GM18499 (cell line): ENCODE data around the gene SEPHS2.
"Not testable (repeated sequence)": the region's sequence is repeated elsewhere in the genome, so short reads cannot be mapped to it uniquely, and the experiment has no call there.

Experiments
- ATAC-seq: cut with Tn5 transposase; IDR thresholded peaks from one replicate; pipeline ENCODE4 v1.9.1; 2021; ENCODE audit warnings: moderate number of reproducible peaks; ENCODE audit not compliant: insufficient read depth, unreplicated experiment

The SEPHS2 gene, protein sequence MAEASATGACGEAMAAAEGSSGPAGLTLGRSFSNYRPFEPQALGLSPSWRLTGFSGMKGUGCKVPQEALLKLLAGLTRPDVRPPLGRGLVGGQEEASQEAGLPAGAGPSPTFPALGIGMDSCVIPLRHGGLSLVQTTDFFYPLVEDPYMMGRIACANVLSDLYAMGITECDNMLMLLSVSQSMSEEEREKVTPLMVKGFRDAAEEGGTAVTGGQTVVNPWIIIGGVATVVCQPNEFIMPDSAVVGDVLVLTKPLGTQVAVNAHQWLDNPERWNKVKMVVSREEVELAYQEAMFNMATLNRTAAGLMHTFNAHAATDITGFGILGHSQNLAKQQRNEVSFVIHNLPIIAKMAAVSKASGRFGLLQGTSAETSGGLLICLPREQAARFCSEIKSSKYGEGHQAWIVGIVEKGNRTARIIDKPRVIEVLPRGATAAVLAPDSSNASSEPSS

GRCh38 chr16:30445408-30446202 is at the start of gene SEPHS2:
SEPHS2 (minus strand) TSS chr16:30445874; CDS start chr16:30445727, 147 bp downstream.
- ATAC-seq: peak; percentile 80

DNA sequence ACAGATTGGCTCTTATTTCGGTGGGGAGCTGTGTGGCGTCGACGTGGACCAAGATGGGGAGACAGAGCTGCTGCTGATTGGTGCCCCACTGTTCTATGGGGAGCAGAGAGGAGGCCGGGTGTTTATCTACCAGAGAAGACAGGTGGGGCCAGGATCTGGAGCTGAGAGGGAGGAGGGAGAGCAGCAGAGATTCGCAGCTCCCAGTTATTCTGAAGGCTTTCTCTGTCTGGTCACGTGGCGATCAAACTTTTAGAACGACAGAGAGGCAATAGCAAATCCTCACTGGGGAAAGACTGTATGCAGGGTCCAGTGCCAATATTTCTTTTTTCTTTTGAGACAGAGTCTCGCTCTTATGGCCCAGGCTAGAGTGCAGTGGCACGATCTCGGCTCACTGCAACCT is 49.0 kb upstream of the SEPHS2 start:
- ATAC-seq: no peak

GRCh38 chr16:30493941-30494488 is 48.3 kb upstream of the SEPHS2 start:
- no peak for ATAC-seq

- no peak for ATAC-seq
Measured at GRCh38 chr16:30491744-30492308, 46.2 kb upstream of the SEPHS2 start.

DNA sequence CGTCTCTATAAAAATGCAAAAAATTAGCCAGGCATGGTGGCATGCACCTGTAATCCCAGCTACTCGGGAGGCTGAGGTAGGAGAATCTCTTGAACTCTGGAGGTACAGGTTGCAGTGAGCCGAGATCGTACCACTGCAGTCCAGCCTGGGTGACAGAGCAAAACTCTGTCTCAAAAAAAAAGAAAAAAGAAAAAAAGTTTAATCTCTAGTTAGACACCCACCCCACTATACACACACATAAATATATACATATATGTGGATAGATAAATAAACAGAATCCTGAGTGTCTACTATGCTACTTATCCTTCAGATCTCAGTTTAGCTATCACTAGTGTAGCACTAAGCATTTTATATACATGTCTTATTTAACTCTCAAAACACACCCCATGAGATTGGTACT is 45.6 kb upstream of the SEPHS2 start:
- ATAC-seq: no peak

DNA sequence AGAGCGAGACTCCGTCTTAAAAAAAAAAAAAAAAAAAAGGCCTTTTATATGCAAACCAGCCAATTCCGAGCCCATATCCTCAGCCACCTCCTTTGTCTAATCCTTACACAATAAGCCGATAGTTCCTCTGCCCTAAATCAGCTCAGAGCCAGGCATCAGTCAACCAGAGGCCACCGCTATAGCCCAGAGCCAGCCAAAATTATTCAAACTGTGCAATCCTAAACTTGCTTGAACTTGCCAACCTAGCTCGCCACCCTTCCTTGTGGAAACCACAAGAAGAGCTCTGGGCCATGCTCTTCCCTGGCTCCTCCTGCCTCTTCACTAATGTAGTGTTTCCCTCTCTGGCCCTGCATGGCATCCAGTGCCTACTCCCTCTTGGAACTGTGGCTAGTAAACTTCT is 44.5 kb upstream of the SEPHS2 start:
- no peak for ATAC-seq

DNA sequence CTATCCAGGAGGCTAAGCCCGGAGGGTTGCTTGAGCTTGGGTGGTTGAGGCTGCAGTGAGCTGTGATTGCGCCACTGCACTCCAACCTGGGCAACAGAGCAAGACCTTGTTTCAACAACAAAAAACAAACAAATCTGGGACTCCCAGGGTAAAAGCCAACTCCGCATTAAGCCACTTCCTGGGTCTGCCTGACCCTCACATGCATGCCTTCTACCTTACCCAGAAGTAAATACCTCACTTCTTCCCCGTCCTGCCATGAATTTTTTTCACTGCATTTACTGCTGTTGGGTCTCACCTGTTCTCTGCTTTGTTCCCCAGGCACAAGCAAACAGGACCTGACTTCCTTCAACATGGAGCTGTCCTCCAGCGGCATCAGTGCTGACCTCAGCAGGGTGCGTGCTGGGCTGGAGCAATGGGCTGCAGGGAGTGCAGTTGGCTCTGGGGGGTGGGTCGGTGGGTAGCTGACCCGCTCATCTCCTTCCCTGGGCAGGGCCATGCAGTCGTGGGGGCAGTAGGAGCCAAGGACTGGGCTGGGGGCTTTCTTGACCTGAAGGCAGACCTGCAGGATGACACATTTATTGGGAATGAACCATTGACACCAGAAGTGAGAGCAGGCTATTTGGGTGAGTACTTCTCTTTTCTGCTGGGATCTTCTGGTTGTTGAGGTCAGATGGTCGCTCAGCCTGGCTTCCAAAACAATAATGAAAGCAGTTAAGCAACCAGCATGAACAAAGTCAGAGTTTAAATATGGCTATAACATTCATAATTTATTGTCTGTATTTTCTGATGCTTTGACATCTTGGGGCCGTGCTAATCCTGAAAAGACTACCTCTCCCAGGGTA is 43.3 kb upstream of the SEPHS2 start:
- no peak for ATAC-seq

GRCh38 chr16:30485818-30486436 is 40.3 kb upstream of the SEPHS2 start:
- no peak for ATAC-seq

DNA sequence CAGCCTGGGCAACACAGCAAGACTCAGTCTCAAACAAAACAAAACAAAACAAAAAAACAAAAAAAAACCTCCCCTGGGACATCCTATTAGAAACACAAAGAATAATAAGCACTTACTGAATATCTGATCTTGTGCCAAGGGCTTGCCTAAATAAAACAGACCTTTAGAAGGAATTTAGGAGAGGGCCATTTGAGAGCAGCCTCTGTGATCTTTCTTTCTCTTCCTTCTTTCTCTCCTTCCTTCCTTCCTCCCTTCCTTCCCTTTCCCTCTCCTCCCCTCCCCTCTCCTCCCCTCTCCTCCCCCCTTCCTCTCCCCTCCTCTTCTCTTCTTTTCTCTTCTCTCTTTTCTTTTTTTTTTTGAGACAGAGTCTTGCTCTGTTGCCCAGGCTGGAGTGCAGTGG is 39.2 kb upstream of the SEPHS2 start:
- ATAC-seq: no peak

DNA sequence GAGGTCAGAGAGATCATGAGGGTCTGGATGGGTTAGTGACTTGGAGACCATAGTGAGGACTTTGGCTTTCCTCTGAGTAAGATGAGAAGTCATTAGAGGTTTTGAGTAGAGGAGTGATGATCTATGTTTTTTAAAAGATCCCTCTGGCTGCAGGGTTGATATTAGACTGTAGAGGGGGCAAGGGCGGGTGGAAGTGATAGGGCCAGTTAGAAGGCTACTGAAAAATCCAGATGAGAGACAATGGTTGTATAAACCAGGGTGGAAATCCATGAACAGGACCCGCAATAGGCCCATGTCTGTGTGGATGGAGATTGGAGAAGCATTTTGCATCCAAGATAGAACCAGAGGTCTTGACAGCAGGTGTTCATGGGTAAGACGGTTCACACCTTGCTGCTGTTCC is 36.7 kb upstream of the SEPHS2 start:
- ATAC-seq: no peak

- ATAC-seq: no peak
Measured at GRCh38 chr16:30481381-30481780, 35.7 kb upstream of the SEPHS2 start.

DNA sequence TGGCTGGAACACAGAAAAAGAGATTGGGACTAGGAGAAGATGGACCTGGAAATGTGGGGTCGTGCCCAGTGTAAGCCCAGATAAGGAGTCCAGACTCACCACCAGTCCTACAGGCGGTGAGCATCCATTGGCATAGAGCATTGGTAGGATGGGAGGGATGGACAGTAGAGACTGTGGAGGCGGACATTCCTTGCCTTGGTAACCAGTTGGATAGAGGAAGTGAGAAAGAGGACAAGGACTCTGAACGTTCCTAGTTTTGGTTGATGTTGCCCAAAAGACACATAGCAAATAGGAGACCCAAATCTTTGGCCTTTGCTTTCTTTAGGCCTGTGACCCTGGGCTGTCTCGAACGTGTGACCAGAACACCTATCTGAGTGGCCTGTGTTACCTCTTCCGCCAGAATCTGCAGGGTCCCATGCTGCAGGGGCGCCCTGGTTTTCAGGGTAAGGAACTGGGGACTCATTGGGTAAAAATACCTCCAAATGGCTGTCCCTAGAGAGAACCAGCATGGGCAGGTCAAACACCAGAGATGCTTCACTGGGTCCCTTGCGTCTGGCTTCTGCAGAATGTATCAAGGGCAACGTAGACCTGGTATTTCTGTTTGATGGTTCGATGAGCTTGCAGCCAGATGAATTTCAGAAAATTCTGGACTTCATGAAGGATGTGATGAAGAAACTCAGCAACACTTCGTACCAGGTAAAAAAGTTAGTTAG is 33.2 kb upstream of the SEPHS2 start:
- ATAC-seq: no peak

- not testable (repeated sequence) for ATAC-seq
Measured at GRCh38 chr16:30477773-30478172, 32.1 kb upstream of the SEPHS2 start.

- ATAC-seq: no peak
Measured at GRCh38 chr16:30476991-30477390, 31.3 kb upstream of the SEPHS2 start.

- no peak for ATAC-seq
Measured at GRCh38 chr16:30474684-30475083, 29.0 kb upstream of the SEPHS2 start.

GRCh38 chr16:30474074-30474452 is 28.4 kb upstream of the SEPHS2 start:
- ATAC-seq: no peak

DNA sequence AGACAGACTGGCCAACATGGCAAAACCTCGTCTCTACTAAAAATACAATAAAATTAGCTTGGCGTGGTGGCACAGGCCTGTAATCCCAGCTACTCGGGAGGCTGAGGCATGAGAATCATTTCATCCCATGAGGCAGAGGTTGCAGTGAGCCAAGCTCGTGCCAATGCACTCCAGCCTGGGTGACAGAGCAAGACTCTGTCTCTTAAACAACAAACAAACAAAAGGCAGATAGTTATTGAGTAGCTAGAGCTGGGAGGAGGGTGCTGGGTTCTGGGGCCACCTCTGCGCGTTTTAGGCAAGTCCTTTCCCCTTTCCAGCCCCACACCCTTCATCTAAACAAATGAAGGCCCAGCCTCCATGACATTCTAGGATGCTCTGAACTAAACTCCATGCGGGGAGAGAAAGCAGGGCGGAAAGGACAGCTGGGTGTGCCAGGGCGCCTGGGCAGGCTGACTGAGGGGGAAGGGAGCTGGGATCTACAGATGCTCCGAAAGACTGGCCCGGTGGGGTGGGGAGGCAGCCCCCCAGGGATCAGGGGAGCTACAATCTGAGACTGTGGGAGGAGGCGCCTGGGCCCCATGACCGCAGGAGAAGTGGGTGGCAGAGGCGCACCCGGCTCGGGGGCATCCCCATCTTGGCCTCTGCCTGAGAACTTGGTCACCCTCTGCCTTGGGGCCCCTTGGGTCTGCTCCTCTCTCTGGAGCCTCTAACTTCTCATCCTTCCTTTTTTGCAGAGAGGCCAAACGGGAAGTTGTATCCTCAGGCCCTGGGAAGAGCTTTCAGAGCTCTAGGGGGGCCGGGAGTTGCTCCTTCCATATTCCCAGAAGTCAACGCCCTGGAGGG is 27.8 kb upstream of the SEPHS2 start:
- ATAC-seq: no peak

- no peak for ATAC-seq
Measured at GRCh38 chr16:30472328-30472942, 26.8 kb upstream of the SEPHS2 start, which contains the start of gene ITGAL. ITGAL (plus strand) TSS chr16:30472742; CDS start chr16:30472838, 96 bp downstream.
